Measurements from ENCODE around the gene MACROD2. TPM values are rescaled to one million over a fixed set of nuclear protein-coding genes. Genes with fewer than 3 reads are reported as not detected.

MACROD2 gene
- total and polyA plus RNA-seq, 2 donors (not counting 1 experiment from before 2014, with no cell fraction given) = 5.3 to 6.7 TPM

DNA sequence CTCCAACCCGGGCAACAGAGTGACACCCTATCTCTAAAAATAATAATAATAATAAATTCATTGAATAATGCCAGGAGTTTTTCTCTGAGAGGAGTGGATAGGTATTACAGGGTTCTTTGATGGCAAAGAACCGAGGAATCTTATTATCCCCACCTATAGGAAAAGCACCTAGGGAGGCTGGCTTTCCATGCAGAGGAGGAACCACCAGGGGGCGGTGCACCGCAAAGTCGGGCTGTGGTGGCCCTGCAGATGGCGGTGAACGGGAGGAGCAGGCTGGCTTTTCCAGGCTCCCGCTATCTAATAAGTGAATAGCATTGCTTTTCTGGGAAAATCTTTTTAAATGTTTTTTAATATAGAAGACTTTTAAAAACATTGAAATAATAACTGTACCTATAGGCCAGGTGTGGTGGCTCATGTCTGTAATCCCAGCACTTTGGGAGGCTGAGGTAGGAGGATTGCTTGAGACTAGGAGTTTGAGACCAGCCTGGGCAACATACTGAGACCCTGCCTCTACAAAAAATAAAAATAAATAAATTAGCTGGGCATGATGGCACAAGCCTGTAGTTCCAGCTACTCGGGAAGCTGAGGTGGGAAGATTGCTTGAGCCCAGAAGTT, 1713.8 kb downstream of the MACROD2 start:
- Histone ChIP-seq H3K9ac (ENCODE audit: low read length) (no peak overlapping the region), H3K4me2 (replicated peaks; ENCODE audit: low read depth, low read length, poor library complexity, severe bottlenecking) (no peak overlapping the region), H3K36me3 (replicated peaks in 1 of 2; ENCODE audit: control extremely low read depth in 1 of 2, control insufficient read depth in 1 of 2, extremely low read depth in 1 of 2, insufficient read depth in 2 of 2, low read length in 1 of 2) (no peaks in the 10 kb centered on the region), H2AFZ (ENCODE audit: insufficient read depth, low read depth, low read length, poor library complexity, severe bottlenecking) (no peak overlapping the region), H3K79me2 (ENCODE audit: control insufficient read depth, insufficient read depth, low read length) (no peaks in the 10 kb centered on the region), H4K20me1 (ENCODE audit: control insufficient read depth, insufficient read depth, low read length, poor library complexity, severe bottlenecking) (no peaks in the 10 kb centered on the region), H3K4me1 (ENCODE audit: control insufficient read depth in 2 of 2, insufficient read depth in 2 of 2, low read length in 2 of 2) (no peaks in the 10 kb centered on the region), H3K27me3 (replicated peaks in 1 of 4; ENCODE audit: control extremely low read depth in 1 of 4, control insufficient read depth in 3 of 4, insufficient read depth in 4 of 4, low read length in 3 of 4) (no peaks in the 10 kb centered on the region), H3K9me3 (ENCODE audit: control extremely low read depth in 1 of 3, control insufficient read depth in 2 of 3, insufficient read depth in 1 of 3, low read length in 2 of 3) (no peaks in the 10 kb centered on the region), H3K4me3 (ENCODE audit: control extremely low read depth in 1 of 5, extremely low read depth in 1 of 5, insufficient read depth in 1 of 5, low read depth in 2 of 5, low read length in 4 of 5) (no peak overlapping the region), H3K27ac (ENCODE audit: low read length in 2 of 2) (no peak overlapping the region)
- TF ChIP-seq EZH2 (IDR thresholded peaks at IDR 0.05; ENCODE audit: borderline replicate concordance, insufficient read depth, low read depth, low read length, poor library complexity, severe bottlenecking) = no peak
- TF ChIP-seq, protein P1, sequence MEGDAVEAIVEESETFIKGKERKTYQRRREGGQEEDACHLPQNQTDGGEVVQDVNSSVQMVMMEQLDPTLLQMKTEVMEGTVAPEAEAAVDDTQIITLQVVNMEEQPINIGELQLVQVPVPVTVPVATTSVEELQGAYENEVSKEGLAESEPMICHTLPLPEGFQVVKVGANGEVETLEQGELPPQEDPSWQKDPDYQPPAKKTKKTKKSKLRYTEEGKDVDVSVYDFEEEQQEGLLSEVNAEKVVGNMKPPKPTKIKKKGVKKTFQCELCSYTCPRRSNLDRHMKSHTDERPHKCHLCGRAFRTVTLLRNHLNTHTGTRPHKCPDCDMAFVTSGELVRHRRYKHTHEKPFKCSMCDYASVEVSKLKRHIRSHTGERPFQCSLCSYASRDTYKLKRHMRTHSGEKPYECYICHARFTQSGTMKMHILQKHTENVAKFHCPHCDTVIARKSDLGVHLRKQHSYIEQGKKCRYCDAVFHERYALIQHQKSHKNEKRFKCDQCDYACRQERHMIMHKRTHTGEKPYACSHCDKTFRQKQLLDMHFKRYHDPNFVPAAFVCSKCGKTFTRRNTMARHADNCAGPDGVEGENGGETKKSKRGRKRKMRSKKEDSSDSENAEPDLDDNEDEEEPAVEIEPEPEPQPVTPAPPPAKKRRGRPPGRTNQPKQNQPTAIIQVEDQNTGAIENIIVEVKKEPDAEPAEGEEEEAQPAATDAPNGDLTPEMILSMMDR (IDR thresholded peaks at IDR 0.05) = peak; percentile 81
- H3K27me3 Mint-ChIP-seq = no peaks in the 10 kb centered on the region
- no peaks in the 10 kb centered on the region for H3K9me3 Mint-ChIP-seq (ENCODE audit: insufficient read depth)
- peak; percentile 47 for ATAC-seq (ENCODE audit: low read depth)
- WGBS (ENCODE audit: insufficient coverage) = no CpG with 5 or more reads among the region's 9 CpGs
- no peak overlapping the region for H3K4me3 Mint-ChIP-seq
- intact Hi-C loops (cut with micrococcal nuclease) = loop anchor here (1.0 kb wide), 2 partner anchors 221 to 533 kb away; no protein-coding TSS in a partner anchor
- DNase-seq = peak; percentile 67
- H3K27ac Mint-ChIP-seq = no peak overlapping the region
- H3K4me1 Mint-ChIP-seq = peaks cover 4% of the 10 kb centered on the region
- POLR2A ChIA-PET = no interaction called here
- CTCF ChIA-PET = interaction anchor here (0.7 to 5.8 kb wide), 29 partner anchors 9 to 866 kb away, joined by 3 to 59 read pairs (median 4); no protein-coding TSS in a partner anchor

DNA sequence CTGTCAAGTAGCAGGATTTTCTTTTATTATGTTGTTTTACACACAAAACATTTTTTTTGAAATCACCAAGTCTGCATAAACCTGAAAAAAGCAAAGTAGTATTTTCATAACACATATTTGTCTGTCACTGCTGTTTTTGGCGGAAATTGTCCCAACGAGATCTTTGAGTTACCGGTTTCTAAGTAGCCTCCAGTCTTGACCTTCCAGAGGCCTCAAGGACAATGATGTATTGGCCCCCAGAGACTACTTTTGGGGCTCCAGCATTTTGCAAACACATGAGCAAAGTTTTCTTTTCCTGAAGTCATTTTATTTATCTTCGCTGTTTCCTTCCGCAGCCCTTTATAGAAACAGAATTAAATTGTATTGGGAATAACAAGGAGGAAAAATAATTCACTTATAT, 1715.3 kb downstream of the MACROD2 start:
- H3K27me3 Mint-ChIP-seq = no peaks in the 10 kb centered on the region

More for the DNA sequence above, 1715.3 kb downstream of the MACROD2 start:
- Histone ChIP-seq H3K4me3 (ENCODE audit: control extremely low read depth in 1 of 5, extremely low read depth in 1 of 5, insufficient read depth in 1 of 5, low read depth in 2 of 5, low read length in 4 of 5) (no peak overlapping the region), H3K27me3 (replicated peaks in 1 of 4; ENCODE audit: control extremely low read depth in 1 of 4, control insufficient read depth in 3 of 4, insufficient read depth in 4 of 4, low read length in 3 of 4) (no peaks in the 10 kb centered on the region), H3K27ac (ENCODE audit: low read length in 2 of 2) (no peak overlapping the region), H4K20me1 (ENCODE audit: control insufficient read depth, insufficient read depth, low read length, poor library complexity, severe bottlenecking) (no peaks in the 10 kb centered on the region), H3K4me2 (replicated peaks; ENCODE audit: low read depth, low read length, poor library complexity, severe bottlenecking) (no peak overlapping the region), H3K36me3 (replicated peaks in 1 of 2; ENCODE audit: control extremely low read depth in 1 of 2, control insufficient read depth in 1 of 2, extremely low read depth in 1 of 2, insufficient read depth in 2 of 2, low read length in 1 of 2) (no peaks in the 10 kb centered on the region), H3K9me3 (ENCODE audit: control extremely low read depth in 1 of 3, control insufficient read depth in 2 of 3, insufficient read depth in 1 of 3, low read length in 2 of 3) (no peaks in the 10 kb centered on the region), H3K79me2 (ENCODE audit: control insufficient read depth, insufficient read depth, low read length) (no peaks in the 10 kb centered on the region), H2AFZ (ENCODE audit: insufficient read depth, low read depth, low read length, poor library complexity, severe bottlenecking) (no peak overlapping the region), H3K4me1 (ENCODE audit: control insufficient read depth in 2 of 2, insufficient read depth in 2 of 2, low read length in 2 of 2) (no peaks in the 10 kb centered on the region), H3K9ac (ENCODE audit: low read length) (no peak overlapping the region)
- Mint-ChIP-seq H3K27ac (no peak overlapping the region), H3K9me3 (ENCODE audit: insufficient read depth) (no peaks in the 10 kb centered on the region), H3K4me3 (no peak overlapping the region), H3K4me1 (peaks cover 5% of the 10 kb centered on the region)
- intact Hi-C loops (cut with micrococcal nuclease) = no loop called here
- WGBS (ENCODE audit: insufficient coverage) = 100% methylated on average over 3 of the region's 5 CpGs
- ChIA-PET POLR2A (no interaction called here), CTCF (interaction anchor here (2.4 to 5.8 kb wide), 3 partner anchors 14 to 765 kb away, joined by 7 to 59 read pairs (median 58); no protein-coding TSS in a partner anchor)
- DNase-seq = no peak
- no peak for TF ChIP-seq EZH2 (IDR thresholded peaks at IDR 0.05; ENCODE audit: borderline replicate concordance, insufficient read depth, low read depth, low read length, poor library complexity, severe bottlenecking)
- TF ChIP-seq, protein P1 (IDR thresholded peaks at IDR 0.05) = no peak
- no peak for ATAC-seq (ENCODE audit: low read depth)
